Activated CD4-positive, alpha-beta T cell treated with anti-CD3 and anti-CD28 coated beads, Interleukin-2, amount 10 ng/mL, durations not matched to agents 7 days and 5 days (primary cell): Measurements from ENCODE around the gene ARSB. TPM values are rescaled to one million over a fixed set of nuclear protein-coding genes. Genes with fewer than 3 reads are reported as not detected.

Experiments
- CTCF ChIA-PET: fragments of 350-600 bp; sonication (Branson Sonifier 250); formaldehyde crosslinking; loops from one replicate; lab custom pipeline; 2021; ENCODE audit warnings: antibody characterized with exemption; lab: Charles Lee
- POLR2A ChIA-PET: fragments of 350-600 bp; sonication (Branson Sonifier 250); formaldehyde crosslinking; loops from one replicate; lab custom pipeline; 2021; ENCODE audit warnings: antibody characterized with exemption; lab: Charles Lee
- DNase-seq: peaks from one replicate; pipeline ENCODE4 v3.0.0-alpha.2; 2020
- H3K27ac Mint-ChIP-seq: one replicate; pipeline ENCODE4 v1.8.0; 2021; ENCODE audit warnings: mild to moderate bottlenecking, moderate library complexity, mixed read lengths
- H3K27me3 Mint-ChIP-seq: one replicate; pipeline ENCODE4 v1.8.0; 2021; ENCODE audit warnings: mixed read lengths
- H3K36me3 Mint-ChIP-seq: one replicate; pipeline ENCODE4 v1.8.0; 2021; ENCODE audit warnings: low read depth, mixed read lengths
- H3K4me1 Mint-ChIP-seq: one replicate; pipeline ENCODE4 v1.8.0; 2021; ENCODE audit warnings: mixed read lengths
- H3K4me3 Mint-ChIP-seq: one replicate; pipeline ENCODE4 v1.8.0; 2021; ENCODE audit warnings: mild to moderate bottlenecking, moderate library complexity, mixed read lengths
- H3K9me3 Mint-ChIP-seq: one replicate; pipeline ENCODE4 v1.8.0; 2021; ENCODE audit warnings: mixed read lengths
- total RNA-seq, 2 experiments: library from RNA; stranded (reverse); gene quantifications; one replicate each; pipeline ENCODE4 v1.2.3, GENCODE V29; 2021

The ARSB gene
- total RNA-seq, 2 experiments from 2014 or later: 10.4 to 11.5 TPM

- Mint-ChIP-seq H3K9me3 (no peaks in the 10 kb centered on the region), H3K4me3 (no peak overlapping the region), H3K27me3 (no peaks in the 10 kb centered on the region), H3K4me1 (peaks cover 2% of the 10 kb centered on the region), H3K27ac (no peak overlapping the region), H3K36me3 (peaks cover 18% of the 10 kb centered on the region)
- ChIA-PET POLR2A (no interaction called here), CTCF (no interaction called here)
- DNase-seq: no peak
Measured at GRCh38 chr5:78779771-78780616, 205.1 kb downstream of the ARSB start.

DNA sequence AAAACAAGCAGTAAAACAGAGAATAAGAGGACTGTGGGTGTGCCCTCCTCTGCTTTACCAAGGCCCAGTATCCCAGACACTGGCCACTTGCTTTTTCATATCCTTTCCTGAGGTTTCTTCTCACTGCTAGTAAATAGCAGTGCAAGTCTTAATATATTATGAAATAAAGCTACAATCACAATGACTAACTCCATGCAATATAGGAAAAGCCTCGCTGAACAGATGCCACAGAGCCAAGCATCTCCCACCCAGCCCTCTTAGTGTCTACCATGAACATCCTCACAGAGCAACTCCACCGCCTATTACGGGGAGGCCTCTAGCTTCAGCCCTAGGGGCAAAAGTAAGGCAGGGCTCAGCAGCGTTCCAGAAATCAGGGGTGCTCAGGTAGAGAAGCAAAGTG, 205.8 kb downstream of the ARSB start:
- Mint-ChIP-seq H3K36me3 (peaks cover 18% of the 10 kb centered on the region), H3K27me3 (no peaks in the 10 kb centered on the region), H3K9me3 (no peaks in the 10 kb centered on the region), H3K4me1 (peaks cover 2% of the 10 kb centered on the region), H3K4me3 (no peak overlapping the region), H3K27ac (no peak overlapping the region)
- ChIA-PET POLR2A (no interaction called here), CTCF (no interaction called here)
- no peak for DNase-seq

DNA sequence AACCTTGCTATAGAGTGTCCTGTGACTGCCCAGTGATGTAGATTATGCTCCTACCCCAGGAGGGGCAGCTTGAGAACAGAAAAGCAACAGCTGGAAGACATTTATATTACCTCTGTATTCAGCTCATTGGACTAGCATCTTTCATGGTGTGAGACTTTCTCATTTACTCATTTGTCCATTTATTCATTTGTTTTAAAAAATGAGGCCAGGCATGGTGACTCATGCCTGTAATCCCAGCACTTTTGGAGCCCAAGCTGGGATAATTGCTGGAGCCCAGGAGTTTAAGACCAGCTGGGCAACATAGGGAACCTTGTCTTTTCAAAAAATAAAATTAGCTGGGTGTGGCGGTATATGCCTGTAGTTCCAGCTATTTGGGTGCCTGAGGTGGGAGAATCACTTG, 206.6 kb downstream of the ARSB start:
- POLR2A ChIA-PET: no interaction called here
- Mint-ChIP-seq H3K27ac (no peak overlapping the region), H3K9me3 (no peaks in the 10 kb centered on the region), H3K36me3 (peaks cover 18% of the 10 kb centered on the region), H3K4me1 (no peaks in the 10 kb centered on the region), H3K27me3 (no peaks in the 10 kb centered on the region), H3K4me3 (no peak overlapping the region)
- no peak for DNase-seq
- CTCF ChIA-PET: no interaction called here

DNA sequence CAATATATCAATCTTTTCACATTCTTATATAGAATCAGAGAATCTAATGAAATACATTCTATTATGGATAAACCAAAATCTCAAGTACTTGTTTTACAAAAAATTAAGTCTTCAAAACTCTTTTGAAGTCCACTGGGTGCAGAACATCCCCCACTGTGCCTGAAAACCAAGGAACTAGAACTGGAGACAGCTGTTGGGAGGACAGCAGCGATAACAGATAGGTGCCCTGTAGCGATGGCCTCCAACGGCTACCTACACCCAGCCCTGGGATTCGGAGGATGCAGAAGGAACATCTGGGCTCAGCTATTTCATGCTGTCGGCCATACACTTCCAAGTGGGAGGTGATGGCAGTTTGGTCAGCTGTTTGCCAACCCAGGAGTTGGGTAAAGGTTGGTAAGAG, 207.2 kb downstream of the ARSB start:
- DNase-seq: no peak
- POLR2A ChIA-PET: no interaction called here
- Mint-ChIP-seq H3K36me3 (peaks cover 18% of the 10 kb centered on the region), H3K9me3 (no peaks in the 10 kb centered on the region), H3K4me3 (no peak overlapping the region), H3K27ac (no peak overlapping the region), H3K27me3 (no peaks in the 10 kb centered on the region), H3K4me1 (peaks cover 2% of the 10 kb centered on the region)
- CTCF ChIA-PET: interaction anchor here (1.1 kb wide), 1 partner anchor 17 kb away, joined by 3 read pairs; no protein-coding TSS in a partner anchor

GRCh38 chr5:78776637-78777036, 208.5 kb downstream of the ARSB start:
- Mint-ChIP-seq H3K36me3 (peaks cover 18% of the 10 kb centered on the region), H3K4me1 (peaks cover 6% of the 10 kb centered on the region), H3K9me3 (no peaks in the 10 kb centered on the region), H3K27ac (no peak overlapping the region), H3K4me3 (no peak overlapping the region), H3K27me3 (no peaks in the 10 kb centered on the region)
- ChIA-PET POLR2A (no interaction called here), CTCF (interaction anchor here (0.6 to 1.1 kb wide), 2 partner anchors 18 to 328 kb away, joined by 3 read pairs; no protein-coding TSS in a partner anchor)
- DNase-seq: no peak

DNA sequence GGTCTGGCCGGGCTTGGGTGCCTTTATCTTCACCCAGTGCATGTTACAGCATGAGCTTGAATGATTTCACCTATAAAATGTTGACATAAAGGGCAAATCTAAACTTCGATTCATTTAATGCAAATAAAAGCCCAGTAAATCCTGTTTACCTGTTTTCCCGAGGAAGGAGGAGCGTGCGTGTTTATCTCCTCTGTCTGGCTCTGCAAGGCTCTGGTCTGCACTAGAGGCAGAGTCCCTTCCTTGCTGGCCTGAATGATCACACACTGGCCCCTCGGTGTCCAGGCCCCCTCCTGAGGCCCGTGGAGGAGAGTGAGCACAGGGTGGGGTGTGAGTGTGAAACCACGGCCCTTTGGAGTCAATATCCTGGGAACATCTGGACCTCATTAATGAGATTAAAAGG, 211.5 kb downstream of the ARSB start:
- ChIA-PET CTCF (no interaction called here), POLR2A (interaction anchor here (0.7 kb wide), 1 partner anchor 419 kb away, joined by 3 read pairs; no protein-coding TSS in a partner anchor)
- DNase-seq: no peak
- Mint-ChIP-seq H3K4me1 (peaks cover 8% of the 10 kb centered on the region), H3K36me3 (peaks cover 3% of the 10 kb centered on the region), H3K27me3 (no peaks in the 10 kb centered on the region), H3K4me3 (no peak overlapping the region), H3K27ac (peak overlapping the region; percentile 13), H3K9me3 (no peaks in the 10 kb centered on the region)

DNA sequence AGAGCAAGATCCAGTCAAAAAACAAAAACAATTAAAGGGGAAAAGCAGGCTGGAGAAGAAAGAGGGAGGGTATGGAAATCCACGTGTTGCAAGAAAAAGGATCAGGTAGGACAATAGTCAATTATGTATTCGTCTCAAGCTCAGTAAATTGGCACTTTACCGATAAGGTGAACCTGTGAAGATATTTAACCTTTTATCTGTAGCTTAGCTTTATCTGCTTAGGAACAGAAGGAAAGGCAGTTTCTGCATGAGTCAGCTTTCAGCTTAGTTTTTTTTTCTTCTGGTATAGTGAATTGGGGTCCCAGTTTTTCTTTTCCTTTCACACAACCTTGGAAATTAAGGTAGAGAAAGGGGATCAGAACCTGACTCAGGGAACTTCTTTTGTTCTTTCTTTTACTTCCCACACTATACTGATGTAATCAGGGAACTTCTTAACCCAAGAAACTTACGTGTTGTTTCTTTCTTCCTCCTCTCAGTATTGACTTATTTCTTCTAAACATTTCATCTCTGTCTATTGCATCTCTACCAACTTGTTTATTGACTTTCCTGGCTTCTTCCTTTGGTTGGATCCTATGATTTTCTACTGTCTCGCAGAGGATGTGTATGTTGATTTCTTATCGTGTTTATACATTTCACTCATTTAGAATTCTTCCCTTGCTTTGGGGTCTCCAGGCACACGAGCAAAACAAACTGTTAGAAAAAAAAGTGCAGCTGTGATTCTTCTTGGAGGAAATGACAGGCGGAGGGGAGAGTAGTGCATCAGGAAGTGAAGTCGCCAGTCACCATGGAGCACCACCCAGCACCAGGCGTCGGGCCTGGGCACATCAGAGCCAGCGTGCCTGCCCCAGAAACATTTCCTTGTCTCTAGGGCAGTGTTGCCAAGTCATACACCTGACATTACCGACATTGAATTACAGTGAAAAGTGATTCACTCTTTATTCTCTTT, 213.6 kb downstream of the ARSB start:
- Mint-ChIP-seq H3K9me3 (no peaks in the 10 kb centered on the region), H3K27ac (no peak overlapping the region), H3K4me3 (no peak overlapping the region), H3K4me1 (peaks cover 8% of the 10 kb centered on the region), H3K36me3 (no peaks in the 10 kb centered on the region), H3K27me3 (no peaks in the 10 kb centered on the region)
- DNase-seq: no peak
- ChIA-PET CTCF (no interaction called here), POLR2A (no interaction called here)

DNA sequence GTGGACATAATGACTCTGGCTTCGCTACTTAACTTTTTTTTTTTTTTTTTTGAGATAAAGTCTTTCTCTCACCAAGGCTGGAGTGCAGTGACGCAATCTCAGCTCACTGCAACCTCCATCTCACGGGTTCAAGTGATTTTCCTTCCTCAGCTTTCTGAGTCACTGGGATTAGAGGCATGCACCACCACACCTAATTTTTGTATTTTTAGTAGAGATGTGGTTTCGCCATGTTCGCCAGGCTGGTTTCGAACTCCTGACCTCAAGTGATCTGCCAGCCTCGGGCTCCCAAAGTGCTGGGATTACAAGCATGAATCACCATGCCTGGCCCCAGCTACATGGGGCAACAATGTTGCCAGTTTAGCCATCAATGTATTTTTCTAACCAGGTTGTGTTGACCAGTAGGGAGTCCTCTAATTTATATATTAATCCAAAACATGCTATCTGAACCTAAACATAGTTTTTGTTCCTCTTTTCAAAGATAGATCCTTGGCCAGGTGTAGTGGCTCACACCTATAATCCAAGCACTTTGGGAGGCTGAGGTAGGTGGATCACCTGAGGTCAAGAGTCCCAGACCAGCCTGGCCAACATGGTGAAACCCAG, 216.2 kb downstream of the ARSB start:
- POLR2A ChIA-PET: no interaction called here

GRCh38 chr5:78766412-78766762, 218.7 kb downstream of the ARSB start:
- ChIA-PET CTCF (no interaction called here), POLR2A (no interaction called here)

More for the DNA sequence above, 216.2 kb downstream of the ARSB start:
- CTCF ChIA-PET: no interaction called here
- no peaks in the 10 kb centered on the region for H3K27me3 Mint-ChIP-seq
- peaks cover 8% of the 10 kb centered on the region for H3K4me1 Mint-ChIP-seq
- H3K36me3 Mint-ChIP-seq: no peaks in the 10 kb centered on the region
- no peaks in the 10 kb centered on the region for H3K9me3 Mint-ChIP-seq
- H3K4me3 Mint-ChIP-seq: no peak overlapping the region
- DNase-seq: no peak
- no peak overlapping the region for H3K27ac Mint-ChIP-seq

DNA sequence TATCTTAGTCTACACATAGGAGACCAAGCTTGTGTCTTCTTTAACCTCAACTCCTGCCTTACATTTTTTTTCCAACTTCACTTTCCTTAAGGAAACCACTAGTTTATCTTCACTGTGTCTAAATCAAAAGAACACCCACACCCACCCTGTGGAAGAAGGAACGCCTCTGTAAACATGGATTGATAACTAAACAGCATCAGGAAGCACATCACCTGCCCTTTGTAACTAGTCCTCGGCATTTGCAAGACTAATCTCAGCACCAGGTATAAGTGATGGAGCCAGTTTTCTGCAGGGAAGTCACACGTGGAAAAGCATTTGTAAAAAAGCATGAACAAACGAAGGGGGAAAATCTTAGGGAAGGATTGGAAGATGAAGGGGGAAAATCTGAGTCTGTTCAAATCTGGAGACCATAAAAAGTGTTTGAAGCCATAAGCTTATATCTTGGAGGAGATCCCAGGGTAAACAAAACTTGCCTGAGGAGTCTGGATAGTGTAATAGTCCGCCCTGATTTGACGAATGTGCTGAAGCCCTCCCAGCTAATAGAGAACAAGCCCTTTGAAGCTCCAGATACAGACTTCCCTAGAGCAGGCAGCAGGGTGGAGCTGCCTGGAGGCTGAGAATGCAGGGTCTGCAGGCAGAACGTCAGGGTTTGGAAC, 219.2 kb downstream of the ARSB start:
- Mint-ChIP-seq H3K36me3 (no peaks in the 10 kb centered on the region), H3K9me3 (no peaks in the 10 kb centered on the region), H3K4me1 (no peaks in the 10 kb centered on the region), H3K27ac (no peak overlapping the region), H3K27me3 (no peaks in the 10 kb centered on the region), H3K4me3 (no peak overlapping the region)
- DNase-seq: no peak
- POLR2A ChIA-PET: no interaction called here
- CTCF ChIA-PET: no interaction called here

More at GRCh38 chr5:78766412-78766762, 218.7 kb downstream of the ARSB start:
- Mint-ChIP-seq H3K9me3 (no peaks in the 10 kb centered on the region), H3K27me3 (no peaks in the 10 kb centered on the region), H3K36me3 (no peaks in the 10 kb centered on the region), H3K4me3 (no peak overlapping the region), H3K27ac (no peak overlapping the region), H3K4me1 (no peaks in the 10 kb centered on the region)
- no peak for DNase-seq

GRCh38 chr5:78765116-78765515, 220.0 kb downstream of the ARSB start:
- ChIA-PET CTCF (interaction anchor here (1.1 kb wide), 1 partner anchor 12 kb away, joined by 4 read pairs; no protein-coding TSS in a partner anchor), POLR2A (no interaction called here)
- Mint-ChIP-seq H3K4me1 (no peaks in the 10 kb centered on the region), H3K9me3 (no peaks in the 10 kb centered on the region), H3K27ac (no peak overlapping the region), H3K36me3 (no peaks in the 10 kb centered on the region), H3K27me3 (no peaks in the 10 kb centered on the region), H3K4me3 (no peak overlapping the region)
- no peak for DNase-seq

DNA sequence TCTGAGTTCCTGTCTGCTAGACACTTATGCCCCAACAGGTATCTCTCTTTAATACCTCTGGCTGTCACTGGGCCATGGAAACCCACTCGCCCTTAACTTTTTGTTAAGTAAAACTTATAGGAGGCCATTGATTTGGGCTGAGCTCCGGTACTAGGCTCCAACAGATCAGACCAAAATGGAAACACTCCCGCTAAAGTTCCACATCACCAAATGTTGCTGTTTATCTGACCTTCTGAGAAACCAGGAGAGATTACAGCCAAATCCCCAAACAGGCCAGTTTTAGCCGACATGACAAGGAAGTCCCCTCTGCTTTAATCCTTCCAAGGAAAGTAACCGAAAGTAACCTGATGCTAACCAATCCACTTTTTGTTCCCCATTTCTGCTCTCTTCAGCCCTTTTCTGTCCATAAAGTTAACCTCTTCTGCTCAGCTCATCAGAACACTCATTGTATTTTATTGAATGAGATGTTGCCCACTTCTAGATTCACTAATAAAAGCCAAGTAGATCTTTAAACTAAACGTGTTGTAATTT, 221.4 kb downstream of the ARSB start:
- Mint-ChIP-seq H3K36me3 (no peaks in the 10 kb centered on the region), H3K4me1 (peaks cover under 1% of the 10 kb centered on the region), H3K27ac (no peak overlapping the region), H3K27me3 (no peaks in the 10 kb centered on the region), H3K9me3 (no peaks in the 10 kb centered on the region), H3K4me3 (no peak overlapping the region)
- ChIA-PET POLR2A (no interaction called here), CTCF (interaction anchor here (1.1 kb wide), 1 partner anchor 11 kb away, joined by 4 read pairs; no protein-coding TSS in a partner anchor)
- DNase-seq: no peak
